Endothelial cell of umbilical vein (primary cell): ENCODE measurements around the gene PCF11. TPM values are rescaled to one million over a fixed set of nuclear protein-coding genes. Genes with fewer than 3 reads are reported as not detected.

Experiments used
- BruUV-seq: library from RNA; stranded (reverse); fragments of 400-500 nt; replicated peaks from 2 replicates; lab custom pipeline; 2021; lab: Mats Ljungman, UMichigan
- CTCF ChIA-PET: fragments of 300-600, 350-600 bp; sonication (Branson Sonifier 250); formaldehyde crosslinking; loops from one replicate; lab custom pipeline; 2021; ENCODE audit warnings: antibody characterized with exemption, inconsistent platforms; lab: Charles Lee
- POLR2A ChIA-PET: fragments of 300-600, 350-600 bp; sonication (Branson Sonifier 250); formaldehyde crosslinking; loops from one replicate; lab custom pipeline; 2021; ENCODE audit warnings: antibody characterized with exemption, inconsistent platforms; lab: Charles Lee
- DNase-seq: peaks from one replicate; pipeline ENCODE4 v3.0.0-alpha.2; 2011; ENCODE audit warnings: low read depth, low spot score
- FAIRE-seq: peaks from 2 replicates; lab custom pipeline; 2011; peaks lifted over from hg19 to GRCh38; lab: Jason Lieb, UNC
- H2AFZ ChIP-seq: 2 replicates; pipeline ENCODE4 v1.6.0; 2012; ENCODE audit warnings: low read depth, low read length, control low read depth, inconsistent platforms
- H3K27ac ChIP-seq: 2 replicates; pipeline ENCODE4 v1.5.1; 2011; ENCODE audit warnings: low read depth, mild to moderate bottlenecking, control low read depth, low read length, moderate library complexity; ENCODE audit not compliant: insufficient read depth
- H3K27me3 ChIP-seq, 2 experiments: 2 replicates each; pipeline versions ENCODE4 v1.6.0 to v1.6.1; 2011; ENCODE audit warnings: low read length in 2 of 2, mixed read lengths in 1 of 2; ENCODE audit not compliant: control insufficient read depth in 2 of 2, insufficient read depth in 2 of 2
- H3K36me3 ChIP-seq, 2 experiments: 2 replicates in 1 of 2; 3 replicates in 1 of 2; pipeline ENCODE4 v1.5.1; 2011; ENCODE audit warnings: low read length in 2 of 2, mild to moderate bottlenecking in 1 of 2, moderate library complexity in 1 of 2; ENCODE audit not compliant: control insufficient read depth in 2 of 2, insufficient read depth in 2 of 2; ENCODE audit errors: extremely low read depth in 1 of 2
- H3K4me1 ChIP-seq: 3 replicates; pipeline ENCODE4 v1.5.1; 2011; ENCODE audit warnings: mild to moderate bottlenecking, low read length; ENCODE audit not compliant: control insufficient read depth, insufficient read depth; ENCODE audit errors: extremely low read depth
- H3K4me2 ChIP-seq: 2 replicates; pipeline ENCODE4 v1.6.1; 2011; ENCODE audit warnings: low read length, control low read depth, mixed read lengths; ENCODE audit not compliant: insufficient read depth
- H3K4me3 ChIP-seq, 3 experiments: fragments of 200-600 bp in 1 of 3; sonication (generic), shearing (Covaris generic) in 1 of 3; replicated peaks in 1 of 3; 2 replicates each; pipeline ENCODE4 v1.5.1; 2011 to 2016; ENCODE audit warnings: control low read depth in 3 of 3, low read length in 3 of 3, mild to moderate bottlenecking in 2 of 3, inconsistent platforms in 1 of 3, low read depth in 1 of 3, moderate library complexity in 1 of 3; ENCODE audit not compliant: insufficient read depth in 1 of 3
- H3K79me2 ChIP-seq: 2 replicates; pipeline ENCODE4 v1.6.0; 2012; ENCODE audit warnings: low read length, inconsistent platforms; ENCODE audit not compliant: control insufficient read depth, insufficient read depth
- H3K9ac ChIP-seq: replicated peaks from 2 replicates; pipeline ENCODE3; 2011; ENCODE audit warnings: low read length, control low read depth; ENCODE audit not compliant: insufficient read depth; ENCODE audit errors: extremely low read depth
- H3K9me1 ChIP-seq: replicated peaks from 3 replicates; pipeline ENCODE4 v1.6.0; 2011; ENCODE audit warnings: mild to moderate bottlenecking, low read length; ENCODE audit not compliant: control insufficient read depth, insufficient read depth; ENCODE audit errors: extremely low read depth
- H3K9me3 ChIP-seq: replicated peaks from 2 replicates; pipeline ENCODE4 v1.5.1; 2012; ENCODE audit warnings: low read length, inconsistent platforms; ENCODE audit not compliant: control insufficient read depth, insufficient read depth
- H4K20me1 ChIP-seq: replicated peaks from 2 replicates; pipeline ENCODE3; 2011; ENCODE audit warnings: mild to moderate bottlenecking, low read length; ENCODE audit not compliant: control insufficient read depth, insufficient read depth; ENCODE audit errors: extremely low read depth
- EZH2 ChIP-seq: IDR thresholded peaks from 2 replicates; pipeline ENCODE4 v1.6.1; 2012; ENCODE audit warnings: borderline replicate concordance, low read depth, mild to moderate bottlenecking, moderate library complexity, low read length, inconsistent platforms; ENCODE audit not compliant: severe bottlenecking
- FOS ChIP-seq: IDR thresholded peaks from 2 replicates; pipeline ENCODE4 v1.6.1; 2011; ENCODE audit warnings: mild to moderate bottlenecking, low read length, moderate library complexity, borderline replicate concordance; ENCODE audit not compliant: insufficient read depth
- GATA2 ChIP-seq: IDR thresholded peaks from 2 replicates; pipeline ENCODE4 v1.7.0; 2011; ENCODE audit warnings: low read depth, mild to moderate bottlenecking, moderate library complexity, mixed read lengths, low read length; ENCODE audit not compliant: insufficient read length, insufficient read depth
- JUN ChIP-seq: IDR thresholded peaks from 2 replicates; pipeline ENCODE4 v1.6.1; 2011; ENCODE audit warnings: borderline replicate concordance, low read depth; ENCODE audit not compliant: insufficient read length, insufficient read depth
- MAX ChIP-seq: IDR thresholded peaks from 2 replicates; pipeline ENCODE4 v1.6.1; 2011; ENCODE audit not compliant: insufficient read depth, insufficient read length
- MYC ChIP-seq: IDR thresholded peaks from one replicate; pipeline ENCODE4 v1.6.1; 2011; ENCODE audit warnings: mild to moderate bottlenecking, low read depth, low read length
- POLR2A ChIP-seq: IDR thresholded peaks from 2 replicates; pipeline ENCODE4 v1.6.1; 2012; ENCODE audit warnings: low read depth, mild to moderate bottlenecking, control low read depth, low read length
- POLR2AphosphoS5 ChIP-seq: IDR thresholded peaks from 2 replicates; pipeline ENCODE4 v1.6.1; 2012; ENCODE audit warnings: low read depth, mild to moderate bottlenecking, control low read depth, low read length, moderate library complexity; ENCODE audit not compliant: insufficient read depth
- dilution Hi-C: fragments of 300-500 bp; cut with MboI; formaldehyde crosslinking; loops from one replicate; pipeline ENCODE4 v1.15.0; 2019; ENCODE audit warnings: low sequenced_read_pairs; ENCODE audit not compliant: extremely low pct_ligation_motif_present
- intact Hi-C: fragments of 100-400 bp; cut with micrococcal nuclease; formaldehyde crosslinking; loops from one replicate; pipeline ENCODE4 v1.10.0; 2022
- polyA plus RNA-seq, 4 experiments: library from polyadenylated mRNA; depleted of rRNA in 3 of 4; stranded (reverse) in 3 of 4; unstranded in 1 of 4; fragments of >200 nt; gene quantifications; 2 replicates each; pipeline versions ENCODE4 v1.2.1 to v1.2.3, GENCODE V29; 2011 to 2012; ENCODE audit warnings: missing spikeins in 1 of 4
- total RNA-seq: library from RNA; stranded (reverse); gene quantifications from 2 replicates; pipeline ENCODE4 v1.2.3, GENCODE V29; 2021
- TF ChIP-seq, protein P1 (sequence below), 2 donors: IDR thresholded peaks; 1 replicate in 1 of 2; 2 replicates in 1 of 2; pipeline ENCODE4 v1.5.1; 2011; ENCODE audit warnings: low read length in 2 of 2, mild to moderate bottlenecking in 2 of 2, moderate library complexity in 2 of 2, control low read depth in 1 of 2, inconsistent platforms in 1 of 2, low read depth in 1 of 2; ENCODE audit not compliant: insufficient read depth in 1 of 2; ENCODE audit errors: extremely low read depth in 1 of 2

Gene PCF11
- total and polyA plus RNA-seq, 2 donors (not counting 3 experiments of a cell fraction or from before 2014, with no cell fraction given) = 38.0 to 51.2 TPM

- H3K36me3 ChIP-seq = peaks cover 7 to 20% of the 10 kb centered on the region in 2 experiments
- intact Hi-C loops = no loop called here
Observed at GRCh38 chr11:83185767-83186166, 28.8 kb downstream of the PCF11 start.

More at GRCh38 chr11:83185767-83186166, 28.8 kb downstream of the PCF11 start:
- no peak overlapping the region for H3K9ac ChIP-seq
- no peaks in the 10 kb centered on the region for H3K9me1 ChIP-seq
- POLR2A ChIA-PET = no interaction called here
- no peaks in the 10 kb centered on the region for H3K9me3 ChIP-seq
- no peak overlapping the region for H3K4me2 ChIP-seq
- H3K4me1 ChIP-seq = no peaks in the 10 kb centered on the region
- peaks cover 2% of the 10 kb centered on the region for H4K20me1 ChIP-seq
- no peak overlapping the region for H2AFZ ChIP-seq
- H3K27me3 ChIP-seq = no peaks in the 10 kb centered on the region
- FAIRE-seq = no peak
- no peak overlapping the region for H3K27ac ChIP-seq
- dilution Hi-C loops = no loop called here
- no peak for DNase-seq
- no peaks in the 10 kb centered on the region for H3K79me2 ChIP-seq
- no TSS peak for BruUV-seq
- CTCF ChIA-PET = no interaction called here
- no peak overlapping the region for H3K4me3 ChIP-seq
- TF ChIP-seq JUN = no peak
- TF ChIP-seq, protein P1, sequence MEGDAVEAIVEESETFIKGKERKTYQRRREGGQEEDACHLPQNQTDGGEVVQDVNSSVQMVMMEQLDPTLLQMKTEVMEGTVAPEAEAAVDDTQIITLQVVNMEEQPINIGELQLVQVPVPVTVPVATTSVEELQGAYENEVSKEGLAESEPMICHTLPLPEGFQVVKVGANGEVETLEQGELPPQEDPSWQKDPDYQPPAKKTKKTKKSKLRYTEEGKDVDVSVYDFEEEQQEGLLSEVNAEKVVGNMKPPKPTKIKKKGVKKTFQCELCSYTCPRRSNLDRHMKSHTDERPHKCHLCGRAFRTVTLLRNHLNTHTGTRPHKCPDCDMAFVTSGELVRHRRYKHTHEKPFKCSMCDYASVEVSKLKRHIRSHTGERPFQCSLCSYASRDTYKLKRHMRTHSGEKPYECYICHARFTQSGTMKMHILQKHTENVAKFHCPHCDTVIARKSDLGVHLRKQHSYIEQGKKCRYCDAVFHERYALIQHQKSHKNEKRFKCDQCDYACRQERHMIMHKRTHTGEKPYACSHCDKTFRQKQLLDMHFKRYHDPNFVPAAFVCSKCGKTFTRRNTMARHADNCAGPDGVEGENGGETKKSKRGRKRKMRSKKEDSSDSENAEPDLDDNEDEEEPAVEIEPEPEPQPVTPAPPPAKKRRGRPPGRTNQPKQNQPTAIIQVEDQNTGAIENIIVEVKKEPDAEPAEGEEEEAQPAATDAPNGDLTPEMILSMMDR (IDR thresholded peaks at IDR 0.05; ENCODE audit: extremely low read depth in 1 of 2, insufficient read depth in 1 of 2, low read depth in 1 of 2, low read length in 2 of 2) = no peak
- no peak for TF ChIP-seq GATA2
- TF ChIP-seq FOS = no peak
- TF ChIP-seq POLR2AphosphoS5 = no peak
- no peak for TF ChIP-seq EZH2
- TF ChIP-seq MYC = no peak
- no peak for TF ChIP-seq POLR2A
- no peak for TF ChIP-seq MAX
